Measurements from ENCODE around the gene NPFFR2. TPM values are rescaled to one million over a fixed set of nuclear protein-coding genes. Genes with fewer than 3 reads are reported as not detected.

Gene NPFFR2
- not detected for polyA plus RNA-seq

GRCh38 chr4:72031868-72032608 lies at the start of gene NPFFR2:
NPFFR2 (plus strand) TSS chr4:72032000; CDS start chr4:72128592, 96,592 bp downstream.
- Histone ChIP-seq H3K36me3 (ENCODE audit: control insufficient read depth in 2 of 2, insufficient read depth in 2 of 2, low read length in 1 of 2) (no peaks in the 10 kb centered on the region), H3K27me3 (ENCODE audit: control insufficient read depth in 1 of 2, insufficient read depth in 2 of 2, low read length in 2 of 2) (peaks cover 0 to 3% of the 10 kb centered on the region in 2 donors), H3K4me1 (ENCODE audit: control insufficient read depth in 2 of 2, insufficient read depth in 2 of 2, low read length in 1 of 2) (no peaks in the 10 kb centered on the region), H3K9me3 (ENCODE audit: control insufficient read depth in 2 of 2, insufficient read depth in 1 of 2, low read depth in 1 of 2, low read length in 1 of 2) (no peaks in the 10 kb centered on the region), H3K4me3 (ENCODE audit: low read depth in 1 of 2, low read length in 2 of 2) (no peak within 1 kb of the TSS), H3K27ac (ENCODE audit: low read depth in 2 of 2, low read length in 1 of 2) (no peak within 1 kb of the TSS)
- 14 to 20% methylated on average over 36 of the region's 36 CpGs for WGBS, 2 donors

DNA sequence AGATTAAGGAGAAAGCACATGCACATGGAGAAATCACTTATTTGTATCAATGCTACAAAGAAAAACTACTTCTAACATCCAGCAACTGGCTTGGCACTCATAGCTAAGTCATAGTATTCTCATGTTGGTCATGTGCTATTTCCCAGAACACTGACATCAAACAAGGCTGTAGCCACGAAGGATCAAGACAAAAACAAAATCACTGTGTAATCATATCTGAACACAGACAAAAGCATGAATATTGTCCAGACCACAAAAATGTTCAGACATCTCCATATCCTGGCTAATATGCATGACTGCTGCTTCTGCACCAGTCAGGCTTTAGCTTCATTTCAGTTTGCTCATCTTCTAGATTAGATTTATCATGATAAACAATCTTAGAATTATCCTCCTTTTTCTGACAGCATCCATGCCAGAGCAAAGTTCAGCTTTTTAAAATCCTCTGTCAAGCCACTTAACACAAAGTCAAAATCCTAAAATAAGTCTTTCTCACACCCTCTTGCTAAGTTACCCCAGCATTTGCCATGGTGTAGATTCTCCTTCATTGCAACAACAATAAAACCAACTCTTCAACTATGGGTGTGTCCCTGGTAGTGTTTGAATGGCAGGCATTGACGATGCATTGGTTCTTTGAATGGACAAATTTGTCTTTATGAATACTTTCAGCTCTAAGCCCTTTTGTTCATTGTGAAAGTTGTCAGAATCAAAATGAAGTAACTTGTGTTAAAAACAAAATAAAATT lies 39.1 kb upstream of the NPFFR2 start:
- Histone ChIP-seq H3K4me3 (ENCODE audit: low read depth in 1 of 2, low read length in 2 of 2) (no peak overlapping the region), H3K4me1 (ENCODE audit: control insufficient read depth in 2 of 2, insufficient read depth in 2 of 2, low read length in 1 of 2) (no peaks in the 10 kb centered on the region), H3K36me3 (ENCODE audit: control insufficient read depth in 2 of 2, insufficient read depth in 2 of 2, low read length in 1 of 2) (no peaks in the 10 kb centered on the region), H3K9me3 (ENCODE audit: control insufficient read depth in 2 of 2, insufficient read depth in 1 of 2, low read depth in 1 of 2, low read length in 1 of 2) (peaks cover 0 to 2% of the 10 kb centered on the region in 2 donors), H3K27ac (ENCODE audit: low read depth in 2 of 2, low read length in 1 of 2) (no peak overlapping the region), H3K27me3 (ENCODE audit: control insufficient read depth in 1 of 2, insufficient read depth in 2 of 2, low read length in 2 of 2) (no peaks in the 10 kb centered on the region)
- 41 to 48% methylated on average over 2 of the region's 2 CpGs for WGBS, 2 donors

DNA sequence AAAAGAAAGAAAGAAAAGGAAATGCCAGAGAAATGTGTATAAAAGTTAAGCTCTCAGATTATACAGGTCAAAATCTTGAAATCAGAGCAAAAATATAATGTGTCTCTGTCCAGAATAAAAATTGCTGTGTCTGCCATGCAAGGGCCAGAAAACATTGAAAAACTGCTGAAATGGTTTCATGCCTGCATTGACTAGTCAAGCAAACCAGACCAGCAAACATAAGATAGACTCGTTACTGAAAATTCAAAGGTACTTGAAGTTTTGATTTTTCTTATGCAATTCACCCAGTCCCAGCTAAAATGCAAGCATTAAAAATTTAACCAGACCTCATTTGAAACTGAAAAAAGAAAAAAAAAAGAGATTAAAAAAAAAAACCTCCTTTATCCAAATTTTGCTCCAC lies 37.2 kb upstream of the NPFFR2 start:
- Histone ChIP-seq H3K27me3 (ENCODE audit: control insufficient read depth in 1 of 2, insufficient read depth in 2 of 2, low read length in 2 of 2) (no peaks in the 10 kb centered on the region), H3K27ac (ENCODE audit: low read depth in 2 of 2, low read length in 1 of 2) (no peak overlapping the region), H3K36me3 (ENCODE audit: control insufficient read depth in 2 of 2, insufficient read depth in 2 of 2, low read length in 1 of 2) (no peaks in the 10 kb centered on the region), H3K9me3 (ENCODE audit: control insufficient read depth in 2 of 2, insufficient read depth in 1 of 2, low read depth in 1 of 2, low read length in 1 of 2) (peaks cover 0 to 2% of the 10 kb centered on the region in 2 donors), H3K4me3 (ENCODE audit: low read depth in 1 of 2, low read length in 2 of 2) (no peak overlapping the region), H3K4me1 (ENCODE audit: control insufficient read depth in 2 of 2, insufficient read depth in 2 of 2, low read length in 1 of 2) (no peaks in the 10 kb centered on the region)
- 57 to 58% methylated on average over 1 of the region's 1 CpG for WGBS, 2 donors

GRCh38 chr4:71995297-71995696 lies 36.5 kb upstream of the NPFFR2 start:
- Histone ChIP-seq H3K27ac (ENCODE audit: low read depth in 2 of 2, low read length in 1 of 2) (no peak overlapping the region), H3K9me3 (ENCODE audit: control insufficient read depth in 2 of 2, insufficient read depth in 1 of 2, low read depth in 1 of 2, low read length in 1 of 2) (peaks cover 0 to 2% of the 10 kb centered on the region in 2 donors), H3K4me3 (ENCODE audit: low read depth in 1 of 2, low read length in 2 of 2) (no peak overlapping the region), H3K27me3 (ENCODE audit: control insufficient read depth in 1 of 2, insufficient read depth in 2 of 2, low read length in 2 of 2) (no peaks in the 10 kb centered on the region), H3K4me1 (ENCODE audit: control insufficient read depth in 2 of 2, insufficient read depth in 2 of 2, low read length in 1 of 2) (no peaks in the 10 kb centered on the region), H3K36me3 (ENCODE audit: control insufficient read depth in 2 of 2, insufficient read depth in 2 of 2, low read length in 1 of 2) (no peaks in the 10 kb centered on the region)
- 78 to 93% methylated on average over 1 of the region's 1 CpG for WGBS, 2 donors

- H3K27me3 ChIP-seq (ENCODE audit: control insufficient read depth in 1 of 2, insufficient read depth in 2 of 2, low read length in 2 of 2): no peaks in the 10 kb centered on the region
- no peak overlapping the region for H3K27ac ChIP-seq (ENCODE audit: low read depth in 2 of 2, low read length in 1 of 2)
- H3K9me3 ChIP-seq (ENCODE audit: control insufficient read depth in 2 of 2, insufficient read depth in 1 of 2, low read depth in 1 of 2, low read length in 1 of 2): no peaks in the 10 kb centered on the region
- 68 to 81% methylated on average over 2 of the region's 2 CpGs for WGBS, 2 donors
- H3K36me3 ChIP-seq (ENCODE audit: control insufficient read depth in 2 of 2, insufficient read depth in 2 of 2, low read length in 1 of 2): no peaks in the 10 kb centered on the region
- no peaks in the 10 kb centered on the region for H3K4me1 ChIP-seq (ENCODE audit: control insufficient read depth in 2 of 2, insufficient read depth in 2 of 2, low read length in 1 of 2)
- H3K4me3 ChIP-seq (ENCODE audit: low read depth in 1 of 2, low read length in 2 of 2): no peak overlapping the region
These were observed 25.2 kb upstream of the NPFFR2 start for GRCh38 chr4:72006586-72006985.

GRCh38 chr4:72011906-72012305 lies 19.9 kb upstream of the NPFFR2 start:
- Histone ChIP-seq H3K27me3 (ENCODE audit: control insufficient read depth in 1 of 2, insufficient read depth in 2 of 2, low read length in 2 of 2) (no peaks in the 10 kb centered on the region), H3K4me1 (ENCODE audit: control insufficient read depth in 2 of 2, insufficient read depth in 2 of 2, low read length in 1 of 2) (no peaks in the 10 kb centered on the region), H3K4me3 (ENCODE audit: low read depth in 1 of 2, low read length in 2 of 2) (no peak overlapping the region), H3K27ac (ENCODE audit: low read depth in 2 of 2, low read length in 1 of 2) (no peak overlapping the region), H3K36me3 (ENCODE audit: control insufficient read depth in 2 of 2, insufficient read depth in 2 of 2, low read length in 1 of 2) (no peaks in the 10 kb centered on the region), H3K9me3 (ENCODE audit: control insufficient read depth in 2 of 2, insufficient read depth in 1 of 2, low read depth in 1 of 2, low read length in 1 of 2) (no peaks in the 10 kb centered on the region)

DNA sequence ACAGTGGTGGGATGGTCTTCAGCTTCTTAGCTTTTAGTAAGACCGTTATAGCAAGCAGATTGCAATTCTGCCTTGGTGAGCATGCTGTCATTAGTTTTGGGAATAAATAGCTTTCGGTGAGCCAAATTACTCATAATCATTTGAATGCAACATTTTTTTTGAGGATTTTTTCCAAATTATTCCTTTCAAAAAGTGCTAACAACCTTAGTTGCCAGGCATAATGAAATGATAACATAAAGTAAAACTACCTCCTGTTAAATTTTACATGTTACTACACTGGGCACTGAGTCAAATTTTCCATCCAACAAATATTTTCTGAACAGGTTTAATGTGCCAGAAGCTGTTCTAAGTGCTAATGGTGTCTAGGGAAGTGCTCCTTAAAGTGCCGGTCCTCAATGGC lies 15.8 kb upstream of the NPFFR2 start:
- Histone ChIP-seq H3K4me1 (ENCODE audit: control insufficient read depth in 2 of 2, insufficient read depth in 2 of 2, low read length in 1 of 2) (no peaks in the 10 kb centered on the region), H3K9me3 (ENCODE audit: control insufficient read depth in 2 of 2, insufficient read depth in 1 of 2, low read depth in 1 of 2, low read length in 1 of 2) (no peaks in the 10 kb centered on the region), H3K36me3 (ENCODE audit: control insufficient read depth in 2 of 2, insufficient read depth in 2 of 2, low read length in 1 of 2) (no peaks in the 10 kb centered on the region), H3K27me3 (ENCODE audit: control insufficient read depth in 1 of 2, insufficient read depth in 2 of 2, low read length in 2 of 2) (no peaks in the 10 kb centered on the region), H3K27ac (ENCODE audit: low read depth in 2 of 2, low read length in 1 of 2) (no peak overlapping the region), H3K4me3 (ENCODE audit: low read depth in 1 of 2, low read length in 2 of 2) (no peak overlapping the region)
- 59 to 62% methylated on average over 3 of the region's 3 CpGs for WGBS, 2 donors

- Histone ChIP-seq H3K27ac (ENCODE audit: low read depth in 2 of 2, low read length in 1 of 2) (no peak overlapping the region), H3K9me3 (ENCODE audit: control insufficient read depth in 2 of 2, insufficient read depth in 1 of 2, low read depth in 1 of 2, low read length in 1 of 2) (no peaks in the 10 kb centered on the region), H3K4me3 (ENCODE audit: low read depth in 1 of 2, low read length in 2 of 2) (no peak overlapping the region), H3K4me1 (ENCODE audit: control insufficient read depth in 2 of 2, insufficient read depth in 2 of 2, low read length in 1 of 2) (no peaks in the 10 kb centered on the region), H3K27me3 (ENCODE audit: control insufficient read depth in 1 of 2, insufficient read depth in 2 of 2, low read length in 2 of 2) (no peaks in the 10 kb centered on the region), H3K36me3 (ENCODE audit: control insufficient read depth in 2 of 2, insufficient read depth in 2 of 2, low read length in 1 of 2) (no peaks in the 10 kb centered on the region)
- 54 to 56% methylated on average over 3 of the region's 3 CpGs for WGBS, 2 donors
These were observed 12.1 kb upstream of the NPFFR2 start for GRCh38 chr4:72019688-72020087.

DNA sequence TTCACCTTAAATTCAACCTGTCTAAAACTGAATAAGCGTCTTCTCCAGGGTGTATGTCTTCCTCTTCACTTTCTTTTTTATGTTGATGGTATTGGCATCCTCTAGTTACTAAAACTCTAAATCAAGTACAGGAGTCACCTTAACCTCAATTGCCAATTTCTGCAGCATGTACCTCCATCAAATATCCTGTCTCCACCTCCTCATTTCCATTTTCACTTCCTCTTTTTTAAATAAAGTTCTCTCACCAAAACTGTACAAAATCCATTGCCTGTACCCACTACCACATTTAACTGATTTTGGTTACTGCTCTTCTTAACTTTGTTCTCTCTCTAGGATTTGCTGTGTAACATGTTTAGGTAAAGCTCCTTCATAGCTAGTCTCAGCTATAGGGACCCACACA lies 9.2 kb upstream of the NPFFR2 start:
- Histone ChIP-seq H3K4me1 (ENCODE audit: control insufficient read depth in 2 of 2, insufficient read depth in 2 of 2, low read length in 1 of 2) (no peaks in the 10 kb centered on the region), H3K27ac (ENCODE audit: low read depth in 2 of 2, low read length in 1 of 2) (no peak overlapping the region), H3K36me3 (ENCODE audit: control insufficient read depth in 2 of 2, insufficient read depth in 2 of 2, low read length in 1 of 2) (no peaks in the 10 kb centered on the region), H3K27me3 (ENCODE audit: control insufficient read depth in 1 of 2, insufficient read depth in 2 of 2, low read length in 2 of 2) (no peaks in the 10 kb centered on the region), H3K4me3 (ENCODE audit: low read depth in 1 of 2, low read length in 2 of 2) (no peak overlapping the region), H3K9me3 (ENCODE audit: control insufficient read depth in 2 of 2, insufficient read depth in 1 of 2, low read depth in 1 of 2, low read length in 1 of 2) (no peaks in the 10 kb centered on the region)
- whole genome bisulfite sequencing, 2 donors: 90 to 94% methylated on average over 1 of the region's 1 CpG

DNA sequence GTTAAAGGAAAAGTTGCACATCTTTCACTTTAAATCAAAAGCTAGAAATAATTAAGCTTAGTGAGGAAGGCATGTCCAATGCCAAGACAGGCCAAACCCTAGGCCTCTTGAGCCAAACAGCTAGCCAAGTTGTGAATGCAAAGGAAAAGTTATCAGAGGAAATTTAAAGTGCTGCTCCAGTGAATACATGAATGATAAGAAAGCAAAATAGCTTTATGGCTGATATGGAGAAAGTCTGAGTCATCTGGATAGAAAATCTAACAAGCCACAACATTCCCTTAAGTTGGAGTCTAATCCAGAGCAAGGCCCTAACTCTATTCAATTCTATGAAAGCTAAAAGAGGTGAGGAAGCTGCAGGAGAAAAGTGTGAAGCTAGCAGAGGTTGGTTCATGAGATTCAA lies 23.8 kb downstream of the NPFFR2 start:
- no peaks in the 10 kb centered on the region for H3K4me1 ChIP-seq (ENCODE audit: control insufficient read depth in 2 of 2, insufficient read depth in 2 of 2, low read length in 1 of 2)
- H3K27ac ChIP-seq (ENCODE audit: low read depth in 2 of 2, low read length in 1 of 2): no peak overlapping the region
- H3K4me3 ChIP-seq (ENCODE audit: low read depth in 1 of 2, low read length in 2 of 2): no peak overlapping the region
- H3K9me3 ChIP-seq (ENCODE audit: control insufficient read depth in 2 of 2, insufficient read depth in 1 of 2, low read depth in 1 of 2, low read length in 1 of 2): no peaks in the 10 kb centered on the region
- no peaks in the 10 kb centered on the region for H3K27me3 ChIP-seq (ENCODE audit: control insufficient read depth in 1 of 2, insufficient read depth in 2 of 2, low read length in 2 of 2)
- H3K36me3 ChIP-seq (ENCODE audit: control insufficient read depth in 2 of 2, insufficient read depth in 2 of 2, low read length in 1 of 2): no peaks in the 10 kb centered on the region

Measured in esophagus (tissue), 2 donors.